ENCODE measurements around the gene DIAPH1.

DNA sequence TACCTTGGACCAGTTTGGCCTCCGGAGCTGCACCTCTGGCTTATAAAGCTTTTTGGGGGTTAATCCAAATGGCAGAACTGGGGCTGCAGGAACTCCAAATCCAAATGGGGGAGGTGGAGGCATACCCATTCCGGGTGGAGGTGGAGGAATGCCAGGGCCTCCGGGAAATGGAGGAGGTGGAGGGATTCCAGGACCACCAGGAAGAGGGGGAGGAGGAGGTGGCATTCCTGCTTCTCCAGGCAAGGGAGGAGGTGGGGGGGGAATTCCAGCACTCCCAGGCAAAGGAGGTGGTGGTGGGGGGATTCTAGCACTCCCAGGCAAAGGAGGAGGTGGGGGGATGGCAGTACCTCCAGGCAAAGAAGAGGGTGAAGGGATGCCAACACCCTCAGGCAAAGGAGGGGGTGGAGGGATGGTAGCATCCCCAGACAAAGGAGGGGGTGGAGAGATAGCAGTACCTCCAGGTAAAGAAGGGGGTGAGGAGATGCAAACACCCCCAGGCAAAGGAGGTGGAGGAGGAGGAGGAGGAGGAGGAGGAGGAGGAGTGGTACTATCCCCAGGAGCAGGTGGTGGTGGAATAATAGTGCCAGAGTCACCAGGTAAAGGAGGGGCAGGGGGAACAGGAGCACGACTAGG, 45.2 kb downstream of the DIAPH1 start:
- TF ChIP-seq, protein P1, sequence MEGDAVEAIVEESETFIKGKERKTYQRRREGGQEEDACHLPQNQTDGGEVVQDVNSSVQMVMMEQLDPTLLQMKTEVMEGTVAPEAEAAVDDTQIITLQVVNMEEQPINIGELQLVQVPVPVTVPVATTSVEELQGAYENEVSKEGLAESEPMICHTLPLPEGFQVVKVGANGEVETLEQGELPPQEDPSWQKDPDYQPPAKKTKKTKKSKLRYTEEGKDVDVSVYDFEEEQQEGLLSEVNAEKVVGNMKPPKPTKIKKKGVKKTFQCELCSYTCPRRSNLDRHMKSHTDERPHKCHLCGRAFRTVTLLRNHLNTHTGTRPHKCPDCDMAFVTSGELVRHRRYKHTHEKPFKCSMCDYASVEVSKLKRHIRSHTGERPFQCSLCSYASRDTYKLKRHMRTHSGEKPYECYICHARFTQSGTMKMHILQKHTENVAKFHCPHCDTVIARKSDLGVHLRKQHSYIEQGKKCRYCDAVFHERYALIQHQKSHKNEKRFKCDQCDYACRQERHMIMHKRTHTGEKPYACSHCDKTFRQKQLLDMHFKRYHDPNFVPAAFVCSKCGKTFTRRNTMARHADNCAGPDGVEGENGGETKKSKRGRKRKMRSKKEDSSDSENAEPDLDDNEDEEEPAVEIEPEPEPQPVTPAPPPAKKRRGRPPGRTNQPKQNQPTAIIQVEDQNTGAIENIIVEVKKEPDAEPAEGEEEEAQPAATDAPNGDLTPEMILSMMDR (IDR thresholded peaks at IDR 0.05), result no peak
- TF ChIP-seq POLR2A (IDR thresholded peaks at IDR 0.05), result no peak
